ENCODE results near the gene RARS2. TPM values are rescaled to one million over a fixed set of nuclear protein-coding genes. Genes with fewer than 3 reads are reported as not detected.

The RARS2 gene
- total RNA-seq, 1 experiment from 2014 or later, result 14.8 TPM

- Histone ChIP-seq H3K9me2 (replicated peaks; ENCODE audit: low read length) (no peaks in the 10 kb centered on the region), H2AFZ (ENCODE audit: low read length) (no peak overlapping the region), H3K9me3 (ENCODE audit: low read length) (no peaks in the 10 kb centered on the region), H3K9ac (ENCODE audit: low read length) (no peak overlapping the region), H3K27ac (ENCODE audit: low read length) (no peak overlapping the region), H3K4me3 (ENCODE audit: low read length) (no peak overlapping the region), H3F3A (ENCODE audit: low read length, unreplicated experiment) (no peaks in the 10 kb centered on the region), H3K27me3 (ENCODE audit: low read length) (no peaks in the 10 kb centered on the region), H3K79me2 (ENCODE audit: low read length) (no peaks in the 10 kb centered on the region), H4K20me1 (ENCODE audit: low read length) (no peaks in the 10 kb centered on the region), H3K4me1 (ENCODE audit: insufficient read depth, low read length) (no peaks in the 10 kb centered on the region), H3K4me2 (ENCODE audit: low read length) (no peak overlapping the region), H3K36me3 (ENCODE audit: low read depth, low read length) (peaks cover 37% of the 10 kb centered on the region)
- ChIA-PET POLR2A (ENCODE audit: unreplicated experiment) (no interaction called here), CTCF (no interaction called here)
- no peak for DNase-seq
- TF ChIP-seq CTCF (conservative IDR thresholded peaks at IDR 0.05; ENCODE audit: low read depth, low read length) (no peak), EZH2phosphoT487 (IDR thresholded peaks at IDR 0.05; ENCODE audit: borderline replicate concordance, low read length) (no peak), EZH2 (IDR thresholded peaks at IDR 0.05; ENCODE audit: low read length, unreplicated experiment) (no peak)
- no peak for ATAC-seq
- intact Hi-C loops (cut with micrococcal nuclease), result no loop called here
- BruUV-seq (replicated peaks), result no TSS peak
Observed at GRCh38 chr6:87544474-87544735, 45.4 kb downstream of the RARS2 start.

- no peak for TF ChIP-seq EZH2phosphoT487 (IDR thresholded peaks at IDR 0.05; ENCODE audit: borderline replicate concordance, low read length)
- no peak for TF ChIP-seq CTCF (conservative IDR thresholded peaks at IDR 0.05; ENCODE audit: low read depth, low read length)
- TF ChIP-seq EZH2 (IDR thresholded peaks at IDR 0.05; ENCODE audit: low read length, unreplicated experiment), result no peak
- no peaks in the 10 kb centered on the region for H3K27me3 ChIP-seq (ENCODE audit: low read length)
- no peaks in the 10 kb centered on the region for H3K9me3 ChIP-seq (ENCODE audit: low read length)
- no peaks in the 10 kb centered on the region for H3K79me2 ChIP-seq (ENCODE audit: low read length)
- ChIA-PET CTCF (no interaction called here), POLR2A (ENCODE audit: unreplicated experiment) (no interaction called here)
- no peak overlapping the region for H2AFZ ChIP-seq (ENCODE audit: low read length)
- H3K9me2 ChIP-seq (replicated peaks; ENCODE audit: low read length), result no peaks in the 10 kb centered on the region
- H3K9ac ChIP-seq (ENCODE audit: low read length), result no peak overlapping the region
- no peak overlapping the region for H3K4me3 ChIP-seq (ENCODE audit: low read length)
- ATAC-seq (no peak), DNase-seq (no peak)
- H3K4me2 ChIP-seq (ENCODE audit: low read length), result no peak overlapping the region
- peaks cover 41% of the 10 kb centered on the region for H3K36me3 ChIP-seq (ENCODE audit: low read depth, low read length)
- H3K4me1 ChIP-seq (ENCODE audit: insufficient read depth, low read length), result no peaks in the 10 kb centered on the region
- intact Hi-C loops (cut with micrococcal nuclease), result no loop called here
- no TSS peak for BruUV-seq (replicated peaks)
- no peak overlapping the region for H3K27ac ChIP-seq (ENCODE audit: low read length)
- H4K20me1 ChIP-seq (ENCODE audit: low read length), result no peaks in the 10 kb centered on the region
- H3F3A ChIP-seq (ENCODE audit: low read length, unreplicated experiment), result no peaks in the 10 kb centered on the region
Observed at GRCh38 chr6:87543696-87544473, 45.9 kb downstream of the RARS2 start.

- CTCF ChIA-PET, result no interaction called here
- Histone ChIP-seq H3K36me3 (ENCODE audit: low read depth, low read length) (peaks cover 36% of the 10 kb centered on the region), H3K27ac (ENCODE audit: low read length) (no peak overlapping the region)
Observed at GRCh38 chr6:87541744-87542143, 48.0 kb downstream of the RARS2 start.

More at GRCh38 chr6:87541744-87542143, 48.0 kb downstream of the RARS2 start:
- Histone ChIP-seq H3K9me3 (ENCODE audit: low read length) (no peaks in the 10 kb centered on the region), H3K79me2 (ENCODE audit: low read length) (no peaks in the 10 kb centered on the region), H3K9me2 (replicated peaks; ENCODE audit: low read length) (no peaks in the 10 kb centered on the region), H3K9ac (ENCODE audit: low read length) (no peak overlapping the region), H4K20me1 (ENCODE audit: low read length) (no peaks in the 10 kb centered on the region), H3F3A (ENCODE audit: low read length, unreplicated experiment) (no peaks in the 10 kb centered on the region), H3K4me1 (ENCODE audit: insufficient read depth, low read length) (no peaks in the 10 kb centered on the region), H3K4me2 (ENCODE audit: low read length) (no peak overlapping the region), H3K27me3 (ENCODE audit: low read length) (no peaks in the 10 kb centered on the region), H2AFZ (ENCODE audit: low read length) (no peak overlapping the region), H3K4me3 (ENCODE audit: low read length) (no peak overlapping the region)
- intact Hi-C loops (cut with micrococcal nuclease), result no loop called here
- ATAC-seq, result no peak
- TF ChIP-seq EZH2phosphoT487 (IDR thresholded peaks at IDR 0.05; ENCODE audit: borderline replicate concordance, low read length), result no peak
- TF ChIP-seq CTCF (conservative IDR thresholded peaks at IDR 0.05; ENCODE audit: low read depth, low read length), result no peak
- no peak for TF ChIP-seq EZH2 (IDR thresholded peaks at IDR 0.05; ENCODE audit: low read length, unreplicated experiment)
- BruUV-seq (replicated peaks), result no TSS peak
- POLR2A ChIA-PET (ENCODE audit: unreplicated experiment), result no interaction called here
- DNase-seq, result no peak
